ENCODE results near the gene PGR. TPM values are rescaled to one million over a fixed set of nuclear protein-coding genes. Genes with fewer than 3 reads are reported as not detected.

The PGR gene
- total RNA-seq, 1 donor from 2014 or later: 0.18 TPM

DNA sequence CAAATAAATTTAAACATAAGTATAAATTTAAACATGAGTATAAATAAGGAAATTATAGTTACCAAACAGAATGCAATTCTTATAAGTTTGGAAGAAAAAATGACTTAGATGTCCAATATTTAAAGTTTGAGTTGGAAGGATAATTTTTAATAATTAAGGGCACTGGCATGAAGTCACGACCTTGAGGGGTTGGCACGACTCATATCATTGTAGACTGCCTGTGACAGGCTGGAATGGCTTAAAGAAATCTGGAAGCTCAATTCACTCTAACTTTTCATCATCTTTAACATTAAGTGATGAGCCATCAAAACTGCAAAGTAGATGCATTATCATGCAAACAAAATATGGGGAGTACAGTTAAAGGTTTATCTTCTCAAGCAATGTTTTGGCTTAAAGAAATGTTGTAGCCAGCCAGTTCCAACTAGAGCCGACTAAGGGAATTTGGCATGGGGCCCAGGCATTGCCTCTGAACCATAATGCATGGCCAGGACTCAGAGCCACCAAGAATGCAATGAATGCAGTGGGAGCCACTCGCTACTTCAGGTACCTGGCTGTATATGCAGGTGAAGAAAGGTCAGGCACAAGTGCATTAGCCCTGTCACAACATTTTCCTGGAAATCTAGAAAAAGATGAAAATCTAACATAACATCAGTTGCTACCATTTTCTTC, 33.4 kb downstream of the PGR start:
- no peak overlapping the region for H3K27ac ChIP-seq (ENCODE audit: low read depth, low read length)
- no peak overlapping the region for H2AFZ ChIP-seq (ENCODE audit: low read depth, low read length)
- no peaks in the 10 kb centered on the region for H3K4me1 ChIP-seq (ENCODE audit: insufficient read depth, low read length)
- TF ChIP-seq, protein P1, sequence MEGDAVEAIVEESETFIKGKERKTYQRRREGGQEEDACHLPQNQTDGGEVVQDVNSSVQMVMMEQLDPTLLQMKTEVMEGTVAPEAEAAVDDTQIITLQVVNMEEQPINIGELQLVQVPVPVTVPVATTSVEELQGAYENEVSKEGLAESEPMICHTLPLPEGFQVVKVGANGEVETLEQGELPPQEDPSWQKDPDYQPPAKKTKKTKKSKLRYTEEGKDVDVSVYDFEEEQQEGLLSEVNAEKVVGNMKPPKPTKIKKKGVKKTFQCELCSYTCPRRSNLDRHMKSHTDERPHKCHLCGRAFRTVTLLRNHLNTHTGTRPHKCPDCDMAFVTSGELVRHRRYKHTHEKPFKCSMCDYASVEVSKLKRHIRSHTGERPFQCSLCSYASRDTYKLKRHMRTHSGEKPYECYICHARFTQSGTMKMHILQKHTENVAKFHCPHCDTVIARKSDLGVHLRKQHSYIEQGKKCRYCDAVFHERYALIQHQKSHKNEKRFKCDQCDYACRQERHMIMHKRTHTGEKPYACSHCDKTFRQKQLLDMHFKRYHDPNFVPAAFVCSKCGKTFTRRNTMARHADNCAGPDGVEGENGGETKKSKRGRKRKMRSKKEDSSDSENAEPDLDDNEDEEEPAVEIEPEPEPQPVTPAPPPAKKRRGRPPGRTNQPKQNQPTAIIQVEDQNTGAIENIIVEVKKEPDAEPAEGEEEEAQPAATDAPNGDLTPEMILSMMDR (IDR thresholded peaks at IDR 0.05; ENCODE audit: insufficient read depth, low read depth, low read length): no peak
- TF ChIP-seq EZH2 (IDR thresholded peaks at IDR 0.05; ENCODE audit: insufficient read depth, low read length): no peak
- H3K79me2 ChIP-seq (ENCODE audit: insufficient read depth, low read length): no peaks in the 10 kb centered on the region
- Mint-ChIP-seq H3K4me3 (ENCODE audit: unreplicated experiment) (no peak overlapping the region), H3K27ac (ENCODE audit: unreplicated experiment) (no peak overlapping the region), H3K4me1 (ENCODE audit: low read depth, unreplicated experiment) (peaks cover 8% of the 10 kb centered on the region), H3K36me3 (ENCODE audit: low read depth, unreplicated experiment) (no peaks in the 10 kb centered on the region), H3K27me3 (ENCODE audit: low read depth, unreplicated experiment) (no peaks in the 10 kb centered on the region), H3K9me3 (ENCODE audit: unreplicated experiment) (no peaks in the 10 kb centered on the region)
- DNase-seq (ENCODE audit: low read depth) (no peak), FAIRE-seq (no peak)
- no peak overlapping the region for H3K4me3 ChIP-seq (ENCODE audit: insufficient read depth, low read depth, low read length)
- no peaks in the 10 kb centered on the region for H3K27me3 ChIP-seq (ENCODE audit: insufficient read depth, low read length)
- no peaks in the 10 kb centered on the region for H3K36me3 ChIP-seq (ENCODE audit: insufficient read depth, low read length)
- no peaks in the 10 kb centered on the region for H4K20me1 ChIP-seq (ENCODE audit: insufficient read depth, low read length)
- H3K4me2 ChIP-seq (ENCODE audit: low read length): no peak overlapping the region
- H3K9ac ChIP-seq (ENCODE audit: low read length): no peak overlapping the region
- H3K9me3 ChIP-seq (ENCODE audit: insufficient read depth, low read depth, low read length): no peaks in the 10 kb centered on the region

DNA sequence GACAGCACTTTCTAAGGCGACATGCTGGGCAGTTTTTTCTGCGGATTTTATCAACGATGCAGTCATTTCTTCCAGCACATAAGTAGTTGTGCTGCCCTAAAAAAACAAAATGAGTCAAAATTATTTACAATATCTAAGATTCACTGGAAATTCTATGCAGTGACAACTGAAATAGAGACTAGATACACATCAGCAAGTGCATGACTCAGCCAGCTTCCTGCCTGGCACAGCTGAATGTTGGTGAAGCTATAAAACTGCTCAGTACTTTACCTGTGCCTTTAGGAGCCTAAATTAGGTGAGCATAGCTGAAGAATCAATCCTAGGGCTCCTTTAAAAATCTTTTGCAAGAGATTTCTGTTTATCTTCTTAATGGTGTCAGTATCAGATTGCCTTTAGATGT, 37.8 kb downstream of the PGR start:
- Mint-ChIP-seq H3K4me1 (ENCODE audit: low read depth, unreplicated experiment) (peaks cover 9% of the 10 kb centered on the region), H3K9me3 (ENCODE audit: unreplicated experiment) (peaks cover 4% of the 10 kb centered on the region), H3K36me3 (ENCODE audit: low read depth, unreplicated experiment) (no peaks in the 10 kb centered on the region), H3K4me3 (ENCODE audit: unreplicated experiment) (no peak overlapping the region), H3K27me3 (ENCODE audit: low read depth, unreplicated experiment) (no peaks in the 10 kb centered on the region), H3K27ac (ENCODE audit: unreplicated experiment) (no peak overlapping the region)
- H3K27me3 ChIP-seq (ENCODE audit: insufficient read depth, low read length): no peaks in the 10 kb centered on the region
- no peak overlapping the region for H3K27ac ChIP-seq (ENCODE audit: low read depth, low read length)
- H3K36me3 ChIP-seq (ENCODE audit: insufficient read depth, low read length): no peaks in the 10 kb centered on the region
- TF ChIP-seq EZH2 (IDR thresholded peaks at IDR 0.05; ENCODE audit: insufficient read depth, low read length): no peak
- TF ChIP-seq, protein P1 (IDR thresholded peaks at IDR 0.05; ENCODE audit: insufficient read depth, low read depth, low read length): no peak
- H3K9me3 ChIP-seq (ENCODE audit: insufficient read depth, low read depth, low read length): no peaks in the 10 kb centered on the region
- no peaks in the 10 kb centered on the region for H4K20me1 ChIP-seq (ENCODE audit: insufficient read depth, low read length)
- no peak for DNase-seq (ENCODE audit: low read depth)
- H3K4me3 ChIP-seq (ENCODE audit: insufficient read depth, low read depth, low read length): no peak overlapping the region
- no peak for FAIRE-seq
- no peaks in the 10 kb centered on the region for H3K4me1 ChIP-seq (ENCODE audit: insufficient read depth, low read length)
- no peaks in the 10 kb centered on the region for H3K79me2 ChIP-seq (ENCODE audit: insufficient read depth, low read length)
- H3K9ac ChIP-seq (ENCODE audit: low read length): no peak overlapping the region
- H2AFZ ChIP-seq (ENCODE audit: low read depth, low read length): no peak overlapping the region
- H3K4me2 ChIP-seq (ENCODE audit: low read length): no peak overlapping the region

DNA sequence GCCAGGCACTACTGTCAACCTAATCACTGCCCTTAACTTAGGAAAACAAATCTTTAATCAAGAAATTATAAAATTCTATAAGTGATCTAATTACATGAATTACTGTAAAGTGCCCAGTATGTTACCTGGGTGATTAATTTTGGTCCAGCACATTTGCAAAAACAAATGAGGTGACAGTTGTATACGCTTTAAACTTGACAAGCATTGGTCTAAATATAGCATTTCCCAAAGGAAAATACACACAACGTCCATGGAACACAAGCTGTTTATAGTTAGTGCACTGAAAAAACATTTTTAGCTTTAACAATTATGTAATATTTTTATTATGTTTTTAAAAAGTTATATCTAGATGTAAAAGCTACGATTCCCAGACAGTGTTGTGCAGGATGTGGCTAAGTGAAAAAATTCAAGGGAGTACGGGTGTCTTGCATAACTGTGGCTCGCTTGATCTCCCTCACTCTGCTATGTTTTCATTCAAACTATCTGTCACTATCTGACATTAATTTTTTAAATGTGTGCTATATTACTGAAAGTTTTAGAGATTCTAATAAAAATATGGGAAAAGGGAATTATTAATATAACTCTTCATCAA, 38.8 kb downstream of the PGR start:
- Histone ChIP-seq H3K4me2 (ENCODE audit: low read length) (no peak overlapping the region), H2AFZ (ENCODE audit: low read depth, low read length) (no peak overlapping the region), H3K4me1 (ENCODE audit: insufficient read depth, low read length) (no peaks in the 10 kb centered on the region), H3K79me2 (ENCODE audit: insufficient read depth, low read length) (no peaks in the 10 kb centered on the region), H4K20me1 (ENCODE audit: insufficient read depth, low read length) (no peaks in the 10 kb centered on the region), H3K9me3 (ENCODE audit: insufficient read depth, low read depth, low read length) (no peaks in the 10 kb centered on the region), H3K36me3 (ENCODE audit: insufficient read depth, low read length) (no peaks in the 10 kb centered on the region), H3K27ac (ENCODE audit: low read depth, low read length) (no peak overlapping the region), H3K4me3 (ENCODE audit: insufficient read depth, low read depth, low read length) (no peak overlapping the region), H3K9ac (ENCODE audit: low read length) (no peak overlapping the region), H3K27me3 (ENCODE audit: insufficient read depth, low read length) (no peaks in the 10 kb centered on the region)
- Mint-ChIP-seq H3K27ac (ENCODE audit: unreplicated experiment) (no peak overlapping the region), H3K9me3 (ENCODE audit: unreplicated experiment) (peaks cover 4% of the 10 kb centered on the region), H3K27me3 (ENCODE audit: low read depth, unreplicated experiment) (no peaks in the 10 kb centered on the region), H3K4me1 (ENCODE audit: low read depth, unreplicated experiment) (peaks cover 6% of the 10 kb centered on the region), H3K36me3 (ENCODE audit: low read depth, unreplicated experiment) (no peaks in the 10 kb centered on the region), H3K4me3 (ENCODE audit: unreplicated experiment) (no peak overlapping the region)
- DNase-seq (ENCODE audit: low read depth): no peak
- no peak for FAIRE-seq
- TF ChIP-seq, protein P1 (IDR thresholded peaks at IDR 0.05; ENCODE audit: insufficient read depth, low read depth, low read length): no peak
- no peak for TF ChIP-seq EZH2 (IDR thresholded peaks at IDR 0.05; ENCODE audit: insufficient read depth, low read length)
